H1 (cell line): ENCODE results near the gene SNTG2.

ENCODE experiments used
- BRCA1 ChIP-seq: IDR thresholded peaks from 2 replicates; pipeline ENCODE4 v1.6.1; 2012; ENCODE audit warnings: low read depth, low read length, improper control_type of control experiment
- EP300 ChIP-seq, 2 experiments: IDR thresholded peaks; 1 replicate in 1 of 2; 2 replicates in 1 of 2; pipeline ENCODE4 v1.6.1; 2011 to 2012; ENCODE audit warnings: low read depth in 2 of 2, low read length in 2 of 2, mild to moderate bottlenecking in 2 of 2, borderline replicate concordance in 1 of 2, inconsistent platforms in 1 of 2, moderate library complexity in 1 of 2
- POU5F1 ChIP-seq: IDR thresholded peaks from 2 replicates; pipeline ENCODE4 v1.6.1; 2011; ENCODE audit warnings: low read depth, mild to moderate bottlenecking, low read length, moderate library complexity
- SRF ChIP-seq: IDR thresholded peaks from 2 replicates; pipeline ENCODE4 v1.6.1; 2011; ENCODE audit warnings: mild to moderate bottlenecking, low read depth, low read length, moderate library complexity
- TF ChIP-seq, protein P1 (sequence below), 3 experiments: IDR thresholded peaks; 1 replicate in 2 of 3; 2 replicates in 1 of 3; pipeline versions ENCODE4 v1.5.1 to v1.6.1; 2011; ENCODE audit warnings: low read length in 3 of 3, mild to moderate bottlenecking in 3 of 3, inconsistent platforms in 2 of 3, low read depth in 1 of 3, moderate library complexity in 1 of 3; ENCODE audit not compliant: insufficient read depth in 1 of 3; ENCODE audit errors: control extremely low read depth in 1 of 3

DNA sequence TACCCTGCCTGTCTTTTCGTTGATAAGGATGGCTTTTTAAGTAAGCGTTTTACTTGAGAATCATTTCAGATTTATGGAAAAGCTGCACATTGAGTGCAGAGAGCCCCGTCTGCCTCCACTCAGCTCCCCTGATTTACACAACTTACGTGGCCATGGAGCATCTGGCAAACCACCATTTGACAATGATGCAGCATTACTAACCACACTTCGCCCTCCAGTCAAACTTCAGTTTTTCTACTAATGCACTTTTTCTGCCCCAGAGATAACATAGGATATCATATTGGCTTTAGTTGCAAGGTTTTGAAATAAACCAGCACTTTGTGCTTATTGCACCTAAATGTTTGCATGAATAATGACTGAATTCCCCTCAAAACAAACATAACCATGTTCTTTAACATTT lies 297.5 kb downstream of the SNTG2 start:
- TF ChIP-seq SRF (no peak), EP300 (IDR thresholded peaks at IDR 0.05; ENCODE audit: borderline replicate concordance in 1 of 2, low read depth in 2 of 2, low read length in 2 of 2) (no peak), BRCA1 (no peak), POU5F1 (no peak)
- TF ChIP-seq, protein P1, sequence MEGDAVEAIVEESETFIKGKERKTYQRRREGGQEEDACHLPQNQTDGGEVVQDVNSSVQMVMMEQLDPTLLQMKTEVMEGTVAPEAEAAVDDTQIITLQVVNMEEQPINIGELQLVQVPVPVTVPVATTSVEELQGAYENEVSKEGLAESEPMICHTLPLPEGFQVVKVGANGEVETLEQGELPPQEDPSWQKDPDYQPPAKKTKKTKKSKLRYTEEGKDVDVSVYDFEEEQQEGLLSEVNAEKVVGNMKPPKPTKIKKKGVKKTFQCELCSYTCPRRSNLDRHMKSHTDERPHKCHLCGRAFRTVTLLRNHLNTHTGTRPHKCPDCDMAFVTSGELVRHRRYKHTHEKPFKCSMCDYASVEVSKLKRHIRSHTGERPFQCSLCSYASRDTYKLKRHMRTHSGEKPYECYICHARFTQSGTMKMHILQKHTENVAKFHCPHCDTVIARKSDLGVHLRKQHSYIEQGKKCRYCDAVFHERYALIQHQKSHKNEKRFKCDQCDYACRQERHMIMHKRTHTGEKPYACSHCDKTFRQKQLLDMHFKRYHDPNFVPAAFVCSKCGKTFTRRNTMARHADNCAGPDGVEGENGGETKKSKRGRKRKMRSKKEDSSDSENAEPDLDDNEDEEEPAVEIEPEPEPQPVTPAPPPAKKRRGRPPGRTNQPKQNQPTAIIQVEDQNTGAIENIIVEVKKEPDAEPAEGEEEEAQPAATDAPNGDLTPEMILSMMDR (IDR thresholded peaks at IDR 0.05; ENCODE audit: control extremely low read depth in 1 of 3, insufficient read depth in 1 of 3, low read depth in 1 of 3, low read length in 3 of 3) = no peak
